AG09319 (cell line): Measurements from ENCODE around the gene TGM5.

ENCODE experiments used
- DNase-seq: peaks from one replicate; pipeline ENCODE4 v3.0.0-alpha.2; 2010; ENCODE audit warnings: low read depth; ENCODE audit errors: extremely low read depth
- TF ChIP-seq, protein P1 (sequence below): IDR thresholded peaks from 2 replicates; pipeline ENCODE4 v1.5.1; 2011; ENCODE audit warnings: low read depth, mild to moderate bottlenecking, inconsistent platforms, low read length, moderate library complexity

The TGM5 gene

DNA sequence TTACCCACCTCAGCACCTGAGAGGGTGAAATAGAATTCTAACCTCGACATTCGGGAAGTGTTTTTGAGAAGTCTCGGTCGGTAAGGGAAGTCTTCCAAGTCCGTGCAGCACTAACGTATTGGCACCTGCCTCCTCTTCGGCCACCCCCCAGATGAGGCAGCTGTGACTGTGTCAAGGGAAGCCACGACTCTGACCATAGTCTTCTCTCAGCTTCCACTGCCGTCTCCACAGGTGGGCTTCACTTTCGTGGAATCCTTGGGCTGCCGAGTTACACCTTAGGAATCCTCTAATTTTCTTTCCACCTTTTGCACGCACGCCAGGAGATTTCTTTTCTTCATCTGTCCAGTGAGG, 80.8 kb downstream of the TGM5 start:
- no peak for DNase-seq
- TF ChIP-seq, protein P1, sequence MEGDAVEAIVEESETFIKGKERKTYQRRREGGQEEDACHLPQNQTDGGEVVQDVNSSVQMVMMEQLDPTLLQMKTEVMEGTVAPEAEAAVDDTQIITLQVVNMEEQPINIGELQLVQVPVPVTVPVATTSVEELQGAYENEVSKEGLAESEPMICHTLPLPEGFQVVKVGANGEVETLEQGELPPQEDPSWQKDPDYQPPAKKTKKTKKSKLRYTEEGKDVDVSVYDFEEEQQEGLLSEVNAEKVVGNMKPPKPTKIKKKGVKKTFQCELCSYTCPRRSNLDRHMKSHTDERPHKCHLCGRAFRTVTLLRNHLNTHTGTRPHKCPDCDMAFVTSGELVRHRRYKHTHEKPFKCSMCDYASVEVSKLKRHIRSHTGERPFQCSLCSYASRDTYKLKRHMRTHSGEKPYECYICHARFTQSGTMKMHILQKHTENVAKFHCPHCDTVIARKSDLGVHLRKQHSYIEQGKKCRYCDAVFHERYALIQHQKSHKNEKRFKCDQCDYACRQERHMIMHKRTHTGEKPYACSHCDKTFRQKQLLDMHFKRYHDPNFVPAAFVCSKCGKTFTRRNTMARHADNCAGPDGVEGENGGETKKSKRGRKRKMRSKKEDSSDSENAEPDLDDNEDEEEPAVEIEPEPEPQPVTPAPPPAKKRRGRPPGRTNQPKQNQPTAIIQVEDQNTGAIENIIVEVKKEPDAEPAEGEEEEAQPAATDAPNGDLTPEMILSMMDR, result no peak

GRCh38 chr15:43185157-43186002, 81.3 kb downstream of the TGM5 start, which contains the start of gene CCNDBP1:
CCNDBP1 (plus strand) TSS chr15:43185403; CDS start chr15:43185499, 96 bp downstream.
- DNase-seq, result peak; percentile 66
- TF ChIP-seq, protein P1, result peak; percentile 57

DNA sequence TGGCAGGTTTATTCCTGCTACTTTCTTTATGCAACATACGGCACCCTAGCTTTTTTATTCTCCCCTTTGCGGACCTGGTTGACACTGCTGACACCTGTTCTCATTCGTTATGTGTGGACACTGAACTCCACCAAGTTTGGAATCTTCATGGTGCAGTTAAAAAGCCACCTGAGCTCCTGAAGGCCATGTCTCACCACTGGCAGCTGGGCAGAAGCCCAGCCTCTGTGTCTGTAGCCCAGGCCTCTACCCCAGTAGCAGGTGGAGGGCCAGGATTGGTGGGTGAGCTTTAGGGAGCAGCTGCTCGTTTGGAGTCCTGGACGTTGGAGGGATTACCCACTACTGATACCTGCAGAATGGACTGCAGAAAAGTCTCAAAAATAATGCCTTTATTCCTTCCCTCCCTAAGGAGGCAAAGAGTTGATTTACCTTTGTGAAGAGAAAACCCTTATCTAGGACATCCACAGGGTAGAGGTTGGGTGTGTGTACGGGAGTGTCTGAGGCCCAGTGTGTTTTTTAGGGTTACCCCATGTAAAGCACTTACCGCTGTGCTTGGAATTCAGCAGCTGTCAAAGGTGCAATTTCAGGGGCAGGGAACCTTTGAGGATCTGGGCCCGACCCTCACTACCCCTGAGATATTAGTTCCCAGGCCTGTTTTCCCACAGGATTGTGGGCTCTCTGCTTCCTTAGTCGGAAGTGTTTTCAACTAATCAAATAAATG, 82.2 kb downstream of the TGM5 start:
- TF ChIP-seq, protein P1, result no peak
- no peak for DNase-seq

DNA sequence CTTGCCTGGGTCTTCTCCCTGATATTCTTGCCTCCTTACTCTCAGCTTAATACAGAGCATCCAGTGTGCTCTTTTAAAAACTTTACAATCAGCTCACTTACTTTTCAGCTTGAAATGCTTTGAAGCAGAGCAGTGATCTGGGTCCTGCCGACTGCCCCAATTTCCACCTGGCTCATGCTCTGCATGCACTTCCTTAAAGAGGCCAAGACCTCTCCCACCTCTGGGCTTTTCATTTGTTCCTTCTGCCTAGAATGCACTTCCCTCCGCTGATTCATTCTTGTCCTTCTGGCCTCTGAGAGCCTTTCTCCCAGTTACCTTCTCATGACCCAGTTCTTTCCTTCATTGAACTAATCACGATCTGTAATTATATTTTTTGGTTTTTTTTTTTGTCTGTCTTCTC, 83.5 kb downstream of the TGM5 start:
- no peak for DNase-seq
- TF ChIP-seq, protein P1, result no peak
